ENCODE results near the gene MSI2. TPM values are rescaled to one million over a fixed set of nuclear protein-coding genes. Genes with fewer than 3 reads are reported as not detected.

MSI2 gene
- total and polyA plus RNA-seq, 9 of the 15 experiments (the other 6 are each of a cell fraction or from before 2014, with no cell fraction given) = 4.6 to 61.8 (median 42.4) TPM

DNA sequence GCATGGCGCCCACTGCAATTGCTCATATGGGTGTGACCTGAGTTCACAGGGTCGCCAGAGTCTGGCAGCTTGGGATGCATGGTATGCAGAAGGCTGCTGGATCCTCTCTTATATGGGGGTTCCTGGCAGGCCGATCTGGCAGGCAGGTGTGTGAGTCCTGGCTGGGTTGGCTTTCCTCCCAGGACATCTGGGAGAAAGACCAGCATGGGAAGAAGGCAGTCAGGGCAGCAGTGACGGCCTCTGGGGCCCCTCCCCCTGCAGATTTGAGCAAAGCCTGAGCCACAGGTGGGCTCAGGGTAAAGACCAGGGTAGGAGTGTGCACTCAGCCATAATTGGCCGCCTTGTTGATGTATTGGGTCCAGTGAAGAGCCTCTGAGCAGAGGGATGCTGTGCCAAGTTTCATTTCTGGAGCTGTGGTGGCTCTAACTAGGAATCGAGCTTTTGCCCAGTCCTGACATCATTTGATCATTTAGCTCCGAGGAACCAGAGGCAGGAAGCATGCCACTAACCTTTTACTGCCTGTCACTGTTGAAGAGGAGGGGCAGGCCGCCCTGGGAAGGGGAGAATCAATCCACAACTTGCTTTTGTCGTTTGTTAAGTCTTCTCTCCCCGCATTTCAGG, 314.5 kb downstream of the MSI2 start (continued):
- TF ChIP-seq SAFB2 (IDR thresholded peaks at IDR 0.05; ENCODE audit: borderline replicate concordance, low read depth, low read length, severe bottlenecking) (no peak), HOXB6 (CRISPR knock-in tag; IDR thresholded peaks at IDR 0.05; ENCODE audit: borderline replicate concordance) (no peak)

DNA sequence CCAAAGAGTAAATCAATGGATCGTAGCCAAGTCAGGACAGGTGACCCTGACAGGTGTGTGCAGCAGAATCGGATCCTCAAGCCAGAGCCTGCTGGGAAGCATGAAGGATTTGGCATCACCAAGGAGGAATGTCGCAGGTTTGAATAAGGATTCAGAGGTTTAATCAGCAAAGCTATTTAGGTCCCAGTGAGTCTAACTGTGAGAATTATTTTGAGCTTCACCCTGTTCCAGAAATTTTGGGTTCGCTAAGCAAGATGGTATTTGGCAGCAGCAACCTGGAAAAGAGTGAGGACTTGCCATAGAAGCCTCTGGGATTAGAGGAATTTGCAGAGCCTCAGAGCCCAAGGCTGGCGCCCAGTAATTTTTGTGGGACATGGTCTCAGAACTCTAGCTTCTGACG, 315.7 kb downstream of the MSI2 start:
- H3K4me3 ChIP-seq = no peak overlapping the region
- 75% methylated on average over 6 of the region's 6 CpGs for WGBS (ENCODE audit: insufficient coverage, low coverage, missing lambda C conversion rate)
- no peak for TF ChIP-seq TBL1XR1 (IDR thresholded peaks at IDR 0.05; ENCODE audit: low read length in 2 of 2)
- no peak for TF ChIP-seq ZNF79 (CRISPR knock-in tag; IDR thresholded peaks at IDR 0.05; ENCODE audit: low read depth)
- no peak for TF ChIP-seq NCOR1 (IDR thresholded peaks at IDR 0.05)
- TF ChIP-seq, protein P1, sequence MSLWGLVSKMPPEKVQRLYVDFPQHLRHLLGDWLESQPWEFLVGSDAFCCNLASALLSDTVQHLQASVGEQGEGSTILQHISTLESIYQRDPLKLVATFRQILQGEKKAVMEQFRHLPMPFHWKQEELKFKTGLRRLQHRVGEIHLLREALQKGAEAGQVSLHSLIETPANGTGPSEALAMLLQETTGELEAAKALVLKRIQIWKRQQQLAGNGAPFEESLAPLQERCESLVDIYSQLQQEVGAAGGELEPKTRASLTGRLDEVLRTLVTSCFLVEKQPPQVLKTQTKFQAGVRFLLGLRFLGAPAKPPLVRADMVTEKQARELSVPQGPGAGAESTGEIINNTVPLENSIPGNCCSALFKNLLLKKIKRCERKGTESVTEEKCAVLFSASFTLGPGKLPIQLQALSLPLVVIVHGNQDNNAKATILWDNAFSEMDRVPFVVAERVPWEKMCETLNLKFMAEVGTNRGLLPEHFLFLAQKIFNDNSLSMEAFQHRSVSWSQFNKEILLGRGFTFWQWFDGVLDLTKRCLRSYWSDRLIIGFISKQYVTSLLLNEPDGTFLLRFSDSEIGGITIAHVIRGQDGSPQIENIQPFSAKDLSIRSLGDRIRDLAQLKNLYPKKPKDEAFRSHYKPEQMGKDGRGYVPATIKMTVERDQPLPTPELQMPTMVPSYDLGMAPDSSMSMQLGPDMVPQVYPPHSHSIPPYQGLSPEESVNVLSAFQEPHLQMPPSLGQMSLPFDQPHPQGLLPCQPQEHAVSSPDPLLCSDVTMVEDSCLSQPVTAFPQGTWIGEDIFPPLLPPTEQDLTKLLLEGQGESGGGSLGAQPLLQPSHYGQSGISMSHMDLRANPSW (CRISPR knock-in tag; IDR thresholded peaks at IDR 0.05) = no peak
- no peak for TF ChIP-seq SIRT6 (IDR thresholded peaks at IDR 0.05; ENCODE audit: low read depth, low read length)
- TF ChIP-seq, protein P2, sequence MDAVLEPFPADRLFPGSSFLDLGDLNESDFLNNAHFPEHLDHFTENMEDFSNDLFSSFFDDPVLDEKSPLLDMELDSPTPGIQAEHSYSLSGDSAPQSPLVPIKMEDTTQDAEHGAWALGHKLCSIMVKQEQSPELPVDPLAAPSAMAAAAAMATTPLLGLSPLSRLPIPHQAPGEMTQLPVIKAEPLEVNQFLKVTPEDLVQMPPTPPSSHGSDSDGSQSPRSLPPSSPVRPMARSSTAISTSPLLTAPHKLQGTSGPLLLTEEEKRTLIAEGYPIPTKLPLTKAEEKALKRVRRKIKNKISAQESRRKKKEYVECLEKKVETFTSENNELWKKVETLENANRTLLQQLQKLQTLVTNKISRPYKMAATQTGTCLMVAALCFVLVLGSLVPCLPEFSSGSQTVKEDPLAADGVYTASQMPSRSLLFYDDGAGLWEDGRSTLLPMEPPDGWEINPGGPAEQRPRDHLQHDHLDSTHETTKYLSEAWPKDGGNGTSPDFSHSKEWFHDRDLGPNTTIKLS (IDR thresholded peaks at IDR 0.05; ENCODE audit: borderline replicate concordance, low read depth) = no peak
- no peak for TF ChIP-seq PHB (CRISPR knock-in tag; IDR thresholded peaks at IDR 0.05)
- no peak for TF ChIP-seq ZNF444 (CRISPR knock-in tag; IDR thresholded peaks at IDR 0.05)
- TF ChIP-seq ARNT (IDR thresholded peaks at IDR 0.05) = no peak
- no peak for TF ChIP-seq ZNF175 (CRISPR knock-in tag; IDR thresholded peaks at IDR 0.05; ENCODE audit: low read depth)
- TF ChIP-seq, protein P3, sequence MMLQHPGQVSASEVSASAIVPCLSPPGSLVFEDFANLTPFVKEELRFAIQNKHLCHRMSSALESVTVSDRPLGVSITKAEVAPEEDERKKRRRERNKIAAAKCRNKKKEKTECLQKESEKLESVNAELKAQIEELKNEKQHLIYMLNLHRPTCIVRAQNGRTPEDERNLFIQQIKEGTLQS (IDR thresholded peaks at IDR 0.05) = no peak
- TF ChIP-seq, protein P3 (CRISPR knock-in tag; conservative IDR thresholded peaks at IDR 0.05) = no peak
- TF ChIP-seq SIX5 (IDR thresholded peaks at IDR 0.05; ENCODE audit: borderline replicate concordance in 1 of 2, insufficient read depth in 1 of 2, low read depth in 1 of 2, low read length in 2 of 2) = no peak
- no peak for TF ChIP-seq MIER1 (IDR thresholded peaks at IDR 0.05; ENCODE audit: low read depth)
- no peak for TF ChIP-seq GABPB1 (CRISPR knock-in tag; IDR thresholded peaks at IDR 0.05)

More for the DNA sequence above, 315.7 kb downstream of the MSI2 start:
- Histone ChIP-seq H3K4me2 (ENCODE audit: insufficient read depth, low read length) (no peak overlapping the region), H2AFZ (ENCODE audit: low read depth, low read length) (no peak overlapping the region), H3K9me3 (replicated peaks; ENCODE audit: control insufficient read depth, insufficient read depth, low read depth, low read length) (no peaks in the 10 kb centered on the region), H3K27me3 (ENCODE audit: control insufficient read depth in 2 of 2, insufficient read depth in 2 of 2, low read length in 2 of 2) (no peaks in the 10 kb centered on the region), H3K27ac (ENCODE audit: extremely low read depth, low read depth, low read length) (no peak overlapping the region), H3K4me1 (replicated peaks in 1 of 2; ENCODE audit: control insufficient read depth in 2 of 2, insufficient read depth in 2 of 2, low read length in 2 of 2) (no peaks in the 10 kb centered on the region), H3K9ac (ENCODE audit: insufficient read depth in 1 of 2, low read depth in 2 of 2, low read length in 2 of 2) (no peak overlapping the region), H3K79me2 (ENCODE audit: control insufficient read depth, insufficient read depth, low read length) (no peaks in the 10 kb centered on the region), H3K36me3 (ENCODE audit: control insufficient read depth, insufficient read depth, low read length) (no peaks in the 10 kb centered on the region), H4K20me1 (replicated peaks; ENCODE audit: control insufficient read depth, insufficient read depth, low read length) (no peaks in the 10 kb centered on the region), H3K9me1 (ENCODE audit: control insufficient read depth, insufficient read depth, low read length) (no peaks in the 10 kb centered on the region)
- in situ Hi-C loops (cut with MboI) = no loop called here
- DNase-seq (ENCODE audit: extremely low read depth in 1 of 4, low spot score in 3 of 4) = no peak
- intact Hi-C loops (cut with micrococcal nuclease) = no loop called here
- POLR2A ChIA-PET = interaction anchor here (0.7 kb wide), 1 partner anchor 12 kb away, joined by 3 read pairs; no protein-coding TSS in a partner anchor
- no TSS peak for BruUV-seq (replicated peaks)
- CTCF ChIA-PET (ENCODE audit: low intra/inter-chr PET ratio) = no interaction called here
- ATAC-seq = no peak
- FAIRE-seq = no peak

Measured in K562 (cell line).